HTR-8/SVneo (cell line): ENCODE measurements around the gene DUSP22.

Experiments used
- DNase-seq: peaks from one replicate; pipeline ENCODE4 v3.0.0; 2011; ENCODE audit warnings: low spot score, mixed read lengths; ENCODE audit not compliant: insufficient read length
- FAIRE-seq: peaks from 2 replicates; lab custom pipeline; 2011; peaks lifted over from hg19 to GRCh38; lab: Jason Lieb, UNC

The DUSP22 gene

DNA sequence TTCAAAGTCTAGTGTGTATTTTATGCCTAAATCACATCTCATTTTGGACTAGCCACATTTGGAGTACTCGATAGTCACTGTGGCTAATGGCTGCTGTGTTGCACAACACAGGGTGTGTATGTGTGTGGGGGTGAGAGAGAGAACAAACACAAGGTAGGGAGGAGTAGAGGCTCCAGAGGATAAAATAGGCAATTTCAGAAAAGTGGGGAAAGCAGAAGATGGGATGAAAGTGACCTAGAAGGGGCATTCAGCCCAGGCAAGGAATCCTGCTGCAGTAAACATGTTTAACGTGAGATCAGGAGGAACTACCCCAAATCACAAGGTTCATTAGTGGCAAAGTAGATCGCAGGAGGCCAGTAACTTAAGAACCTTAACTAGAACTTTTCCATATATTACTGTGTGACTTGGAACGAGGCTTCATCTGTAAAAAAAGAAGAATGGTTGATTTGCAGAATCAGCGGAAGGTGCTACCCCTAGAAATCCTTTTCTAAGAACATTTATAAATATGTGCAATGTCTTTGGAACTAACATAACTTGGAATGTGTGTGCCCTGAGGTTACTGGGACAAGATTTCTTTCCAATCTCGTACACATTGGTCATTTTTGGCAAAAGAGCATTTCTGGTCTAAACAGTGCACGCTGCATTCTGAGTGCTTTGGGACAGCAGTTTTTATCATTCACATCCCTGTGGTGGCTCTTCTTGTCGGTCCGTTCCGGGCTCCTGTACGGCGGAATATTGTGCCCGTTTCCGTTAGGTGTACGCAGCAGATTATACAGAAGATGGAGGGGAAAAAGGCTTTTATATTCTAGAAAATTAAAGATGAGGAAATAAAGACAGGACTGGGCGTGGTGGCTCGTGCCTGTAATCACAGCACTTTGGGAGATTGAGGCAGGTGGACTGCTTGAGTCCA is 2.6 kb downstream of the DUSP22 start:
- FAIRE-seq (no peak), DNase-seq (no peak)

DNA sequence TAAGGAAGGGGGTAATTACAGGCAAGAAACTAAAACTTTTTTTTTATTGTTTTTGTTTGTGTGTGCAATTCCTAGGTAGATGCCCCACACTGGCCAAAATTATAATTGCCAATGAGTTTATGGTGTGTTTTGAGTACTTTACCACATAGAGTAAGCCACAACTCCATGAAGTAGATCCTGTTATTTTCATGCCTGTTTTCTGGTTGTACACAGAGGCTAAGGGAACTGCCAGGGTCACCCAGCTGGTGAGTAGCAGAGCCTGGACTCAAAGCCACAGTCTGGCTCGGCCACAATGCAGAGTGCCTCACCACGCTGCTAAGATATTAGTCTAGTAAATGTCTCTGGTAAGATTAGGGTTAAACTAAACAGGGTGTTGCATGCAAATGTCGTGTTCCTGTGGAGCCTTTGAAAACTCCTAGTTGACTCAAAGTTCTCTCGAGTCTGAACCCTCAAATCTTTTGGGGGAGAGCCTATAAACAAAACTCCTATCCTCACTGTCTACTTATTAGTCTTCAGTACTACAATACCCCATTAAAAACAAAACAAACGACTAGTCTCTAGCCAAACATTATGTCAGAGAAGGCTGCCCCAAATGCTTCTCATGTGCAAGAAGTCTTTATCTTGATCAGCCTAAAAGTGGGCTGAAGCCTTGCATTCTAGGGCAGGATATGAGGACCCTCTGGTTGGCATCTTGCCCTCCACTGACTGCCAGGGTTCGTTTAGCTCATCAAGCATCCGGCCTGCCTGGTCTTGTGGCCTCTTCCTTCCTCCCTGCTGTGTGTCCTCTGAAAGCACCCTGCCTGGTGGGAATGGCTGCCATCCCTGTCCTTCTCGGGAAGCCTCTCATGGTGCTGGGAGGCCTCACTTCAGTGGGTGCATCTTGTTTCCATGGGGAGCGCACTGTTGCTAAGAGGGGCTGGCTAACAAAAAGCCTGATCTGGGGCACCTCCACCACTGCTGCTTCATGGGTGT is 4.2 kb downstream of the DUSP22 start:
- FAIRE-seq (no peak), DNase-seq (no peak)

DNA sequence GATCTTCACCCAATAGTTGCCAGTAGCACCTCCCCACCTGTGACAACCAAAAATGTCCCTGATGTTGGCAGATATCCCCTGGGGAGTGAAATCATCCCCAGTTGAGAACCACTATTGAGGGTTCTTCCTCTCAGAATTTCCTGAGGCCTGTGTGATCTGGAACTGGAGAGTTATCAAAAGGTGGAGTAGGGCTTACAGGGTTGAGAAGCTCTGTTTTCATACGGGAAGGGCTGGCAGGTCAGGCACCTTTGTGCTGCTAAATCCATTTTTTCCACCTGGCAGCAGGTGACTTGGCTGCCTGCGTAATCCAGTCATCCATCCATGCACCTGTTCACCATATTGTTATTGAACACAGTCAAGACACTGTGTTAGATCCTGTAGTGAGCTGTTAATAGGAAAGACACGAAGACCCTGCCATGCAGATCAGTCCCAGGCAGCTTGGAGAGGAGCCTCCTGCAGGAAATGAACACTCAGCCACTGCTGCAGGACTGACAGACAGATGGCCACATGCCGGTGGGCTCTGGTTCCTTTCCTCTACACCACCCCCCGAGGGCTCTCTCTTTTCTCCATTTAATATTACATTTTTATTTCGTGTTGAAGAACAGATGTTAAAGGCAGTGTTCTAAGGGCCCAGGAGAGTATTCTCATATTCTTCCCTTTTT is 5.4 kb downstream of the DUSP22 start:
- no peak for FAIRE-seq
- DNase-seq, result no peak

- FAIRE-seq (no peak), DNase-seq (no peak)
Measured at GRCh38 chr6:298233-299103, 6.2 kb downstream of the DUSP22 start.

DNA sequence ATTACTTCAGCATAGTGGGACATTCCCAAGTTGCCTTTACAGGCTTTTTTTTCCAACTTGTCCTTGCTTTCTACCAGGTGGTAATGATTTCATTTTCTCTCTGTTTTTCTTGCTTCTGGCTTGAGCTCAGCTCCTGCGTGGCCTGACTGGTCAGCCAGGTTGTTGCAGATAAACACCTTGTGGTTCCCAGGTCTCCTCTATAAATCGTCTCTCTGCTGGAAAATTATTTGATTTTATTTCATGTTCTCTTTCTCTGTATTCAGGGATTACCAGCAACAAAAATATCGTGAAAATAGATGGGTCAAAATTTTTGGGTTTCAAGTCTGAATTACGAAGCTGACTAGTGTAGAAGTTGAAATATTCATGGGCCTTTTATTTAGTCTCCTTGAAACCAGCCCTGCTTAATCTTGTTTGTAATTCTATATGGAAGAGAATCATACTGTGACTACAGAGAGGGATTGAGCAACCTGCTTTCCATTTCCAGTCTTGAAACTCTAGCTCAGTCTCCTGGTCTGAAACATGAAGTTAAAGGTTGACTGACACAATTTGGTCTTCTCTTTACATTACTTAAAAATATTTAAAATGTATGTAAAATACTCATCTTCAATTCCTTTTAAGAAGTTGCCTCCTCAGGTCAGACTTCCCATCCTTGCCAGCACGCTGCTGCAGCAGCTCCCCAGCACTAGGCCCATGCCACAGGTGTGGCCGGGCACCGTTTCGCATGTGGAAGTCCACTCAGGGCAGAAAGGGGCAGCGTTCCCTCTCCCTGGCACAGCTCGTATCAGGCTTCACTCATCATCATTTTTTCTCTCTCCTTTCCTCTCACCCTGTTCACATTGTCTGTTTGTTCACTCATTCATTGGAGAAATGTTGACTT is 7.1 kb downstream of the DUSP22 start:
- DNase-seq, result no peak
- no peak for FAIRE-seq

DNA sequence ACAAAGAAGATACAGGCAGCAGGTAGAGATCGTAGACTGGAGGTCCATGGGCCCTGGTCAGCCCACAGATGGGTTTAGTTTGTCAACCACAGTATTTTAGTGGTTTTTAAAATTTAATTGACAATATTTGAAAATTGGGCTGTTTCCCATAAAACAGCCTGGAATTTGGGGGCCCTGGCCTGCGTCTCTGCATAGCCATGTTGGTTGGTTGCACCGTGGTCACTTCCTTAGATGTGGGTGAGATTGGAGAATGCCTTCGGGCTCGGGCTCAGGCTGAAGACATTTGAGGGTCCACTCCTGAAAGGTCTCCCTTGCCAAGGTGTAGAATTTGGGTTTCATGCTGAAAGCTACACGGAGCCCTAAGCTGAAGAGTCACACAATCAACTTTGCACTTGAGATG is 7.7 kb downstream of the DUSP22 start:
- no peak for FAIRE-seq
- no peak for DNase-seq

DNA sequence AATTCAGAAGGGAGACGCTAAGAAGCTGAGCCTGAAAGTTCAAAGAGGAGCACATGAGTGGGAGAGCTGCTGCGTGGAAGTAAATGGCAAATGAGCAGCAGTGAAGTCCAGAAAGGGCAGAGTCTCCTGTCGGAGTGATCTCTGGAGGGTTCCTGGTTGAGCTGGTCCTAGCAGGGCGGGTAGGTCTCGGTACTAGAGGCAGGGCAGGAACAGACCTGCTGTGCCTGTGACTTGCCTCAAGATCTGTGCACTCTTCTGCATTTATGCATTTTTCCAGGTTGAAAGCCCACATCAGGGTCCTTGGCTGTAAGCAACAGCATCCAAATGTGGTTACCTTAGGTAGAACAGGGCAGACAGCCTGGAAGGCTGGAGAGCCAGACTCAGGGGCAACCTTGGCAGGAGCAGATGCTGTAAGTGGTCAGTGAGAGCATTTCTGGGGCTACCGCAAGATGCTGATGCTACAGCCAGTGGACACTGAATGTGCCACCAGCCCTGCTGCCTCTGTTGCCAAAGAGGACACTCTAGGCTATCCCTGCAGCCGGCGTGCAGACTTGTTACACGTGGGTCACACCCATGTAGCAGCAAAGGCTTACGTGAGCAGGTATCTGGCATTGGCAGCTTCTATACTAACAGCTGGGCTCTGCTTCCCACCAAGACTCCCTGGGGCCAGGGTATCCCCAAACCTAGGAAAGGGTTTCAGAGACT is 8.4 kb downstream of the DUSP22 start:
- FAIRE-seq (no peak), DNase-seq (no peak)

DNA sequence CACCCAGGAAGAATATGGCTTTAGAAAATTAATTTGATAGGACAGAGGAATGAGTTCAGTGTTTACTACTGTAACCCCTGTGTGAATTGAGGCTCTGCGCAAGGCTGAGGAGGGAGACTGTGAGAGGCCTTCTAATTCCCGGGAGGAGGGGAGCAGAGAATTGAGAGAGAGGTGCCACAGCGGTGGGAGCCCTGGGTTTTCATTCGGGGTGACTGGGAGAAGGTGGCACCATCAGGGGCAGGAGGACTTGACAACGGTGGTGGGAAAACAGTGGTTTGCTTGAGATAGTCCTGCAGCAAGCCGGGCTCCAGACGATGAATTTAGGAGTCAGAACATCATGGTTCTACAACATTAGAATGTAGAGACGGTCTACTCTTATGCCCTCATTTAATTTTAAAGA is 9.2 kb downstream of the DUSP22 start:
- FAIRE-seq (no peak), DNase-seq (no peak)

DNA sequence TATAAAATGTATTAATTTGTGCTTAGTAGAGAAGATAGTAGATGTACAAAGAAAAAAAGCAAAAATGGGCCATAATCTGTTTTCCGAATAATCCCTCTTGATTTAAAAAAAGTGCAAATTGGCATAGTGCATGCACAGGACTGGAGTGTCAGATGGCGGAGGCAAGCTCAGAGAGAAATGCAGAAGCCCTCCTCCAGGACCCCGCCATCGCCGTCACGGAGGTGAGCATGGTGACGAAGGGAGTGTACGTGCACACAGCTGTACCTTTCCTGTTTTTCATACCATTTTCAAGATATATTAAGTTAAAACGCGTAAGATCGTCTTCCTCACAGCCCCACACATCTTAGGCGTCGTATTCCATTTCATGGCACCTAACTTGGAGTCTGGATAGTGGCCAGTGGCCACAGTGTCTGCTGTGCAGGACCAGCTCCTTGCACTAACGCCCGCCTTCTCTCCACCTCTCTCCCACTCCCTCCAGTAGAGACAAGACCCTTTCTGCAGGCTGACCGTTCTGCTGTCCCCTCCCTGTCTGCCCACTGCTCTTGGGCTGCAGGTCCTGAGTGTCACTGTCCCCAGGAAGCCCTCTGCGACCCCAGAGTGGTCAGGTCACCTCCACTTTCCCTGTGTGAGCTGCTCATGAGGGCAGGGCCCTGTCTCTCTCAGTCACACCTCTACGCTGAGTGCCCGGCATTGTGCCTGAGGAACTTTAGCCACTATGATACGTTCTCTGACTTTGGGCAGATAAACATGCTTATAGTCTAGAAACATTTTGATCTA is 9.8 kb downstream of the DUSP22 start:
- no peak for FAIRE-seq
- no peak for DNase-seq

- no peak for DNase-seq
- no peak for FAIRE-seq
Measured at GRCh38 chr6:302760-303159, 10.5 kb downstream of the DUSP22 start.

DNA sequence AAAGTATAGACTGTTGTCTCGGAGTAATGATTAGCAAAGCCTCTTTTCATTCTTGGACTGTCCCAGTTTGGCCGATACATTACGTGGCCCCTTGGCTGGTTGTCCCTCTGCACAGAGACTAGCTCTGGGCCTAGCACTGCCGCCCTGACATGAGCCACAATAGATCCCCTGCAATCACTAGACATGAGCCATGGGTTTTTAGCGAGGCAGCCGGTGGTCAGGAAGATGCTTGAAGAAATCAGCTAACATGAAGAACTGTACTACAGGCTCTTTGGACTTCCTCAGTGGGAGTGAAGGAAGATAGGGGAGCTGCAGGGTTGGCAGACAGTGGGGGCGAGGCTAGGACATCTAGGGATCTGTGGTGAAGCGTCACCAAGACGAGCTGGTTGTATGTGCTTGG is 11.0 kb downstream of the DUSP22 start:
- DNase-seq (no peak), FAIRE-seq (no peak)

DNA sequence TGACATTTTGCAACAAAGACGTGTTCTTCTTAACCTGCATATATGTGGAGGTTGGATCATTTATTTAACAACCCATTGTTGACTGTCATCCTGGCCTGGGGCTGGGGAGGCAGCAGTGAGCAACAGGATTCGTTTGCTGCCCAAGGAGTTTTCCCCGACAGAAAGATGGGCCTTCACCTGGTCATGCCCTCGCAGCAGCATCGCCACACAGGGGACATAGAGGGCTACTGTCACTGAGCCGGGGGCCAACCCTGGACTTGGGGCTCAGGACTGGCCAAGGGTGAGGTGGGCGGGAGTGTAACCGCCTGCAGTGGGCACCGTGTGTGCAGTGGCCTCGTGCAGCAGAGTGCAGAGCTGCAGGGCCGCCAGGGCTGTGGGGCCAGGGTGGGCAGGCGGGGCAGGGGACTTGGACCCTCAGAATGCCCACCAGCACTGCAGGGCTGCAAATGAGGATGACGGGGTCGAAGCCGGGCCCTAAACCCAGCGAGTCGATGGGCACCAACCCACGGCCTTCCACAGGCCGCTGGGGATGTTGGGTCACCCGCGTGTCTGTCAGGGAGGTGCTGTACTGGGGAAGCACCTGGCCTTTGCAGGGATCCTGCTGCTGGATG is 11.8 kb downstream of the DUSP22 start:
- DNase-seq (no peak), FAIRE-seq (no peak)

DNA sequence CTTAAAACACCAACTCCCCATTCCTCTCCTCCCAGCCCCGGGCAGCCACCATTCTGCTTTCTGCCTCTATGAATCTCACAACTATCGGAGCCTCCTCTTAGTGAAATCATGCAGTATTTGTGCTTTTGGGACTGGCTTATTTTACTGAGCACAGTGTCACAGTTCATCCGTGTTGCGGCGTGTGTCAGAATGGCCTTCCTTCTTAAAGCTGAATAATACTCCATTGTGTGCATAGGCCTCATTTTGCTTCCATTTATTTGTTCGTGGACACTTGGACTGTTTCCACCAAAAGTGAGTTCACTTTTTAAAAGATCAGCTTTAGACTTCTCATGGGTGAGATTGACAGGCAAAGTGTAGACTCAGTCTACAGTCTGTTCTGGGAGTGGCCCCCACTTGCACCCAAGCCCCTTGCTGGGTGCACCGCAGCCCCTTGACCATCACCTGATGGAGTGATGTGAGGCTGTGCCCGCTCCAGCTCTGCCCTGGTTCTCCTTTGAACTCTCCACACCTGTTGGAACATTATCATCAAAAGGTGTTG is 12.6 kb downstream of the DUSP22 start:
- no peak for FAIRE-seq
- no peak for DNase-seq

DNA sequence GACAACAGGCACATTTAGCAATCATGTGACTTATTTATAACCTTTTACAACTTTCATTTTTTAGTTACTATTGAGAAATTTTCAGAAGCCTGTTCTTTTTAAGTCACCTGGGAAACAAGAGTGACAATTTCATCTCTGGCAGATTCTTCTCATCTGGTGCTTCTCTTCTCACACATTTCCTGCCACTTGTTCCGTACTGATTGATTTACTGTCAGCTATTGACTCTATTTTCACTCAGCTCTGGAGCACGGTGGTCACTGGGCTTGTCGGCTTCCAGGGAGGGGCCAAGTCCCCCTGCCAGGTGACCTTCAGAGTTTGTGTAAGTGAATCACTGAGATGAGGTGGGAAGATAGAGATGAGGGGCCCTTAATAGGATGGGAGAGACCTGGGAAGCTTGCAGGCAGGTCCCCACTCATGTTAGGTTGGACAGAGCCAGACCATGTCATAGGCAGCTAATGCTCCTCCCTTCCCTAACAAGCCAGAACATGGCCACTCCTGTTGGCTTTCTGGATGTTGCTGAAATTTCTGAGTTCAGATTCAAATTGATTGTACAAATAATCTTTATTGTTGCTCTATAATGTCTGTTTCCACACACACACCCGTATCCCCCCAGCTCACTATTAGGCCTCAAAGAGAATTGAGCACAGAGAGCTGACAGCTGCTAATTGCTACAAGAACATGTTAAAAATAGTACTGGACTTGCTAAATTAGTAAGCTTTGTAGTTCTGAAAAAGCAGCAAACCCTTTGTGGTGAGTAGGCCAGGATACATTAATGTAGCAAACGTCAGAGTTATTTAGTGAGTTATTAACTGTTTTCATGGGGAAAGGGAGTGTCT is 13.3 kb downstream of the DUSP22 start:
- DNase-seq (no peak), FAIRE-seq (no peak)

GRCh38 chr6:306641-307061 is 14.4 kb downstream of the DUSP22 start:
- DNase-seq, result no peak
- FAIRE-seq, result no peak
